SJCRH30 (cell line): ENCODE results near the gene TTLL8. TPM values are rescaled to one million over a fixed set of nuclear protein-coding genes. Genes with fewer than 3 reads are reported as not detected.

Experiments
- DNase-seq, 2 experiments: peaks; one replicate each; pipeline ENCODE4 v3.0.0-alpha.2; 2015 to 2020
- H3K27ac ChIP-seq: fragments of 250-450 bp; sonication (Bioruptor Pico); 2 replicates; pipeline ENCODE4 v1.5.1; 2020; ENCODE audit warnings: mild to moderate bottlenecking, moderate library complexity
- H3K27me3 ChIP-seq: fragments of 250-450 bp; sonication (Bioruptor Pico); 2 replicates; pipeline ENCODE4 v1.5.1; 2020; ENCODE audit warnings: mild to moderate bottlenecking, moderate library complexity
- H3K36me3 ChIP-seq: fragments of 250-450 bp; sonication (Bioruptor Pico); 2 replicates; pipeline ENCODE4 v1.5.1; 2020; ENCODE audit warnings: mild to moderate bottlenecking, moderate library complexity
- H3K4me1 ChIP-seq: fragments of 250-450 bp; sonication (Bioruptor Pico); 2 replicates; pipeline ENCODE4 v1.5.1; 2020; ENCODE audit warnings: mild to moderate bottlenecking, moderate library complexity
- H3K4me3 ChIP-seq: fragments of 250-450 bp; sonication (Bioruptor Pico); 2 replicates; pipeline ENCODE4 v1.5.1; 2020; ENCODE audit warnings: mild to moderate bottlenecking, moderate library complexity
- H3K9me3 ChIP-seq: fragments of 250-450 bp; sonication (Bioruptor Pico); replicated peaks from 2 replicates; pipeline ENCODE4 v1.5.1; 2020; ENCODE audit warnings: mild to moderate bottlenecking, moderate library complexity
- total RNA-seq: library from RNA; depleted of rRNA; stranded (reverse); fragments of >200 nt; shearing (Covaris generic); gene quantifications from 2 replicates; pipeline ENCODE4 v1.2.3, GENCODE V29; 2014

TTLL8 gene
- total RNA-seq, 1 experiment from 2014 or later, result not detected

- peaks cover 37% of the 10 kb centered on the region for H3K27me3 ChIP-seq
- H3K36me3 ChIP-seq, result no peaks in the 10 kb centered on the region
- H3K9me3 ChIP-seq, result no peaks in the 10 kb centered on the region
- DNase-seq, result no peak
- H3K27ac ChIP-seq, result no peak overlapping the region
- no peaks in the 10 kb centered on the region for H3K4me1 ChIP-seq
- H3K4me3 ChIP-seq, result no peak overlapping the region
Measured at GRCh38 chr22:50076646-50077535, 18.8 kb upstream of the TTLL8 start.

GRCh38 chr22:50074551-50075530, 16.7 kb upstream of the TTLL8 start:
- no peaks in the 10 kb centered on the region for H3K9me3 ChIP-seq
- no peak overlapping the region for H3K4me3 ChIP-seq
- peaks cover 32% of the 10 kb centered on the region for H3K27me3 ChIP-seq
- no peaks in the 10 kb centered on the region for H3K4me1 ChIP-seq
- no peaks in the 10 kb centered on the region for H3K36me3 ChIP-seq
- no peak for DNase-seq
- no peak overlapping the region for H3K27ac ChIP-seq

GRCh38 chr22:50074056-50074455, 16.0 kb upstream of the TTLL8 start:
- DNase-seq, result no peak
- Histone ChIP-seq H3K36me3 (no peaks in the 10 kb centered on the region), H3K27ac (no peak overlapping the region), H3K4me3 (no peak overlapping the region), H3K27me3 (peaks cover 29% of the 10 kb centered on the region), H3K4me1 (no peaks in the 10 kb centered on the region), H3K9me3 (no peaks in the 10 kb centered on the region)

GRCh38 chr22:50072714-50073538, 14.8 kb upstream of the TTLL8 start:
- Histone ChIP-seq H3K27ac (no peak overlapping the region), H3K4me1 (no peaks in the 10 kb centered on the region), H3K36me3 (no peaks in the 10 kb centered on the region), H3K27me3 (peaks cover 29% of the 10 kb centered on the region), H3K4me3 (no peak overlapping the region), H3K9me3 (no peaks in the 10 kb centered on the region)
- no peak for DNase-seq

- no peaks in the 10 kb centered on the region for H3K36me3 ChIP-seq
- DNase-seq, result no peak
- H3K4me1 ChIP-seq, result no peaks in the 10 kb centered on the region
- H3K9me3 ChIP-seq, result no peaks in the 10 kb centered on the region
- H3K27me3 ChIP-seq, result peaks cover 29% of the 10 kb centered on the region
- H3K4me3 ChIP-seq, result no peak overlapping the region
- H3K27ac ChIP-seq, result no peak overlapping the region
Measured at GRCh38 chr22:50072167-50072555, 14.1 kb upstream of the TTLL8 start.

GRCh38 chr22:50071432-50072166, 13.5 kb upstream of the TTLL8 start:
- no peak overlapping the region for H3K4me3 ChIP-seq
- H3K27me3 ChIP-seq, result peaks cover 26% of the 10 kb centered on the region
- H3K9me3 ChIP-seq, result no peaks in the 10 kb centered on the region
- no peaks in the 10 kb centered on the region for H3K4me1 ChIP-seq
- no peak for DNase-seq
- H3K36me3 ChIP-seq, result no peaks in the 10 kb centered on the region
- H3K27ac ChIP-seq, result no peak overlapping the region

- DNase-seq, result no peak
- peaks cover 20% of the 10 kb centered on the region for H3K27me3 ChIP-seq
- H3K4me1 ChIP-seq, result no peaks in the 10 kb centered on the region
- no peaks in the 10 kb centered on the region for H3K36me3 ChIP-seq
- H3K9me3 ChIP-seq, result no peaks in the 10 kb centered on the region
- no peak overlapping the region for H3K4me3 ChIP-seq
- H3K27ac ChIP-seq, result no peak overlapping the region
Measured at GRCh38 chr22:50070366-50070765, 12.3 kb upstream of the TTLL8 start.

GRCh38 chr22:50068096-50068495, 10.0 kb upstream of the TTLL8 start:
- Histone ChIP-seq H3K27me3 (0 out of 2 replicates have a peak, but pooled peaks cover 5% of the 10 kb centered on the region), H3K4me1 (no peaks in the 10 kb centered on the region), H3K27ac (no peak overlapping the region), H3K9me3 (no peaks in the 10 kb centered on the region), H3K4me3 (no peak overlapping the region), H3K36me3 (no peaks in the 10 kb centered on the region)
- DNase-seq, result no peak

- DNase-seq, result no peak
- Histone ChIP-seq H3K4me1 (peaks cover 4% of the 10 kb centered on the region), H3K27me3 (0 out of 2 replicates have a peak, but pooled peaks cover 4% of the 10 kb centered on the region), H3K36me3 (no peaks in the 10 kb centered on the region), H3K4me3 (no peak overlapping the region), H3K27ac (no peak overlapping the region), H3K9me3 (no peaks in the 10 kb centered on the region)
Measured at GRCh38 chr22:50067244-50067643, 9.1 kb upstream of the TTLL8 start.

- no peaks in the 10 kb centered on the region for H3K27me3 ChIP-seq
- H3K4me1 ChIP-seq, result peaks cover 25% of the 10 kb centered on the region
- no peaks in the 10 kb centered on the region for H3K36me3 ChIP-seq
- no peaks in the 10 kb centered on the region for H3K9me3 ChIP-seq
- no peak overlapping the region for H3K27ac ChIP-seq
- DNase-seq, result no peak
- H3K4me3 ChIP-seq, result no peak overlapping the region
Measured at GRCh38 chr22:50064453-50064852, 6.4 kb upstream of the TTLL8 start.

- Histone ChIP-seq H3K27me3 (no peaks in the 10 kb centered on the region), H3K4me1 (peaks cover 28% of the 10 kb centered on the region), H3K9me3 (no peaks in the 10 kb centered on the region), H3K27ac (no peak overlapping the region), H3K4me3 (no peak overlapping the region), H3K36me3 (no peaks in the 10 kb centered on the region)
- no peak for DNase-seq
Measured at GRCh38 chr22:50063589-50064393, 5.7 kb upstream of the TTLL8 start.

- H3K27me3 ChIP-seq, result no peaks in the 10 kb centered on the region
- H3K27ac ChIP-seq, result no peak overlapping the region
- no peak overlapping the region for H3K4me3 ChIP-seq
- peaks cover 28% of the 10 kb centered on the region for H3K4me1 ChIP-seq
- H3K9me3 ChIP-seq, result no peaks in the 10 kb centered on the region
- no peak for DNase-seq
- no peaks in the 10 kb centered on the region for H3K36me3 ChIP-seq
Measured at GRCh38 chr22:50062509-50063135, 4.5 kb upstream of the TTLL8 start.

- Histone ChIP-seq H3K4me3 (no peak overlapping the region), H3K27me3 (no peaks in the 10 kb centered on the region), H3K9me3 (no peaks in the 10 kb centered on the region), H3K27ac (no peak overlapping the region), H3K4me1 (peaks cover 28% of the 10 kb centered on the region), H3K36me3 (no peaks in the 10 kb centered on the region)
- DNase-seq, result peak; percentile 62 to 70
Measured at GRCh38 chr22:50061824-50062355, 3.8 kb upstream of the TTLL8 start.
